Panc1 (cell line): ENCODE data around the gene ZSCAN18.

Experiments
- REST ChIP-seq, 2 experiments: IDR thresholded peaks; 2 replicates each; pipeline ENCODE4 v1.6.1; 2011 to 2012; ENCODE audit warnings: low read depth in 2 of 2, control low read depth in 1 of 2, low read length in 1 of 2, mild to moderate bottlenecking in 1 of 2, moderate library complexity in 1 of 2; ENCODE audit not compliant: insufficient read depth in 1 of 2
- TF ChIP-seq, protein P1 (sequence below): fragments of 450-650 bp; IDR thresholded peaks from 2 replicates; pipeline ENCODE4 v1.5.1; 2017; ENCODE audit warnings: mild to moderate bottlenecking

GRCh38 chr19:58128041-58128685 is 30.1 kb upstream of the ZSCAN18 start:
- TF ChIP-seq, protein P1, sequence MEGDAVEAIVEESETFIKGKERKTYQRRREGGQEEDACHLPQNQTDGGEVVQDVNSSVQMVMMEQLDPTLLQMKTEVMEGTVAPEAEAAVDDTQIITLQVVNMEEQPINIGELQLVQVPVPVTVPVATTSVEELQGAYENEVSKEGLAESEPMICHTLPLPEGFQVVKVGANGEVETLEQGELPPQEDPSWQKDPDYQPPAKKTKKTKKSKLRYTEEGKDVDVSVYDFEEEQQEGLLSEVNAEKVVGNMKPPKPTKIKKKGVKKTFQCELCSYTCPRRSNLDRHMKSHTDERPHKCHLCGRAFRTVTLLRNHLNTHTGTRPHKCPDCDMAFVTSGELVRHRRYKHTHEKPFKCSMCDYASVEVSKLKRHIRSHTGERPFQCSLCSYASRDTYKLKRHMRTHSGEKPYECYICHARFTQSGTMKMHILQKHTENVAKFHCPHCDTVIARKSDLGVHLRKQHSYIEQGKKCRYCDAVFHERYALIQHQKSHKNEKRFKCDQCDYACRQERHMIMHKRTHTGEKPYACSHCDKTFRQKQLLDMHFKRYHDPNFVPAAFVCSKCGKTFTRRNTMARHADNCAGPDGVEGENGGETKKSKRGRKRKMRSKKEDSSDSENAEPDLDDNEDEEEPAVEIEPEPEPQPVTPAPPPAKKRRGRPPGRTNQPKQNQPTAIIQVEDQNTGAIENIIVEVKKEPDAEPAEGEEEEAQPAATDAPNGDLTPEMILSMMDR: no peak
- no peak for TF ChIP-seq REST (IDR thresholded peaks at IDR 0.05; ENCODE audit: insufficient read depth in 1 of 2, low read depth in 2 of 2, low read length in 1 of 2)
